NK-92 treated with Interleukin-12 subunit alpha and Interleukin-12 subunit beta, amount 100 ng/mL, for 24 hours (cell line): ENCODE results near the gene SLC35D1.
A peak's percentile ranks its signal among the peaks of the same experiment; 100 is the strongest.

Experiments
- DNase-seq: peaks from one replicate; lab custom pipeline; 2025; lab: John Stamatoyannopoulos, UW

The SLC35D1 gene

DNA sequence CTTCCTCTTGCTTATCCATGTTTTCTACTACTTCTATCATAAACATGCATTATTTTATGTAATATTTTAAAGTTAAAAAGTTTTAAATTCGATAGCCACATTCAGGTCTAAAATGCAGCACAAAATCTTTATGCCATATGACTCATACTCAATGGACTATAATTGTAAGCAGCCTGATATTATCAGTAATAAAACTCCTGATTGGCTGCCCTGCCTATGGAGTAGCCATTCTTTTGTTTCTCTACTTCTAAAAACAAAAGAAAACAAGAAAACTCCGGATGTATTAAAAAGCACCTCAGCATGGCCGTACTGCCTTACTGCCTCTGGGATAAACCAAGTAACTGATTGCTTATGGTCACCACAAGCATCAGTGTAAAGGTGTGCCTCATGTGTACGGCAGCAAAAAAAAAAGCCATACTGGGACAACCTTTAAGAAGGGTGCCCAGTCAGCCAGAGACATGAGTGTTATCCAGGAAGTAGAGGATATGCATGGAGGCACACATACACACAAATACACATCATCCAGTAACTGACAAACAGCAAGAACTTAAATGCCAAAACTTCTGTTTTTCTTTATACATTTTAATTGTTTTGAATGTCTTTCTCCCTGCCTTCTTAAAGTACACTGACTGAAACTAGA is 9.2 kb downstream of the SLC35D1 start:
- no peak for DNase-seq

DNA sequence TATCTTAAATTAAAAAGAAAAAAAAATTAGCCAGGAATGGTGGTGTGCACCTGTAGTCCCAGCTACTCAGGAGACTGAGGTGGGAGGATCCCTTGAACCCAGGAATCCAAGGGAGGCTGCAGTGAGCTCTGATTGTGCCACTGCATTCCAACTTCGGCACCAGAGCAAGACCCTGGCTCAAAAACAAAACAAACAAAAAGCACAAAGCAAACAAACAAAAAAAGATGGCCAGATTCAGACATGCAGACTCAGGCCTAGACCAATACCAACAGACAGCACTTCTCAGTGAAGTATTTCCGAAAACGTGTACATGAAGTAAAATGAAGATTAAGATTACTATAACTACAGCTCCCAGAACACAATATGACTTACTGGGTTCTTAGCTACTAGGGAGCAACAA is 10.6 kb downstream of the SLC35D1 start:
- no peak for DNase-seq

DNA sequence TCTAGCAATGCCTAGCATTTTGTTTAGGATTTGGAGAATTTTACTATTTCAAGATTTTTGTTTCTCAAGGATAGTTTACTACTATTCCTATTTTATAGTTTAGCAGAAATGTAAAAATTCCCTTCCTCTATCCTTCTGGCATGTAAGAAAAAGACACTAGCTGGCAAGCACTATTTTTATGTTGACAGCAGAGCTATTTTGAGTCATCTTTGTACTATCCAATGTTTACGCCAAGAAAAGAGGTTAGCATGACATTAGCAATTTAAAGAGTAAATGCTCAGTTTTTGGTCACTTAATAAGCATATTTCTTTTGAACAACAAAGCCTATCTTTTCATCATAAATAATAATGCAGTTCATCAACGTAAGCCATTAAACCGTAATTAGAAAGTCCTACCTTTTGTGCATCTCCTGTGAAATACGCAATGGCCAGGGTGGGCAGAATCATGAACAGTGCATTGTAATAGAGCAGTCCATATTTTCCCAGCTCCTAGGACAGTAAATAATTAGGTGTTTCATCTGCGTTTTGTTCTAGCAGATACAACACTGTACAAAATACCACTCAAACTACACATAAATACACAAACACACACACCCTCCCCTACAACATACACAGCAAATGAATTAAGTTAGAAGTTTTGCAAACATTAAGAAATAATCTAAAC is 12.0 kb downstream of the SLC35D1 start:
- DNase-seq, result no peak

DNA sequence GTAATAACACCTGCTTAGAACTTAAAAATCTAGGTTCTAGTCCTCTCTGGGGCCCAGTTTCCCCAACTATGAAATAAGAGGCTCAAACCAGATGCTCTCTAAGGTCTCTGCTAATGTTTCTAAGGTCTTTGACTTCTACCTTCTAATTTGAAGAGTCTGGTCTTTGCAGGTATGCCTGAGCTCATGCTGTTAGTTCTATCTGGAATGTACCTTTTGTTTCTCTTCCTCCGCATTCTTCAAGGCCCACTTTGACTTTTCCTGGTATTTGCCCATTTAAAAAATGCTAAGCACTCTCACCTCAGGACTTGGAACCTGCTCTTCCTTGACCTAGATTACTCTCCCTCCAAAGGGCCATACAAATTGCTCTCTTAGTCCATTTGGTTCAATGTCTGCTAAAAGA is 13.5 kb downstream of the SLC35D1 start:
- no peak for DNase-seq

DNA sequence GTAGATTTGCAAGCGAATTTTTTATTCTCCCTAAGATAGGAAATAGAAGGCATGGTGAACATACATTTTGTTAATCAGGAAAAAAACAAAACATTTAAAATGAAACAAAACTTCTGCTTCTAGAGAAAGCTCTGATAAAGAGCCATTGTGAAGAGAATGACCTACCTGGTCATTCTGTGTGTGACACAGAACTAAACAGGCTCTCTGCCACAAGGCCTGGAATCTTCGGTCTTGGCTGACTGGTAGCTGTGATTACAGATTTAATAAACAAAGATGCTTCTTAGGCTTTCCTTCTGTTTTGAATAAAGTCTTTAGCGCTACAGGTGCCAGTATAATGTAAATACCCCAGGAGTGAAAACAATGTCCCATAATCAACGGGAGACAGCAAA is 22.1 kb downstream of the SLC35D1 start:
- no peak for DNase-seq

DNA sequence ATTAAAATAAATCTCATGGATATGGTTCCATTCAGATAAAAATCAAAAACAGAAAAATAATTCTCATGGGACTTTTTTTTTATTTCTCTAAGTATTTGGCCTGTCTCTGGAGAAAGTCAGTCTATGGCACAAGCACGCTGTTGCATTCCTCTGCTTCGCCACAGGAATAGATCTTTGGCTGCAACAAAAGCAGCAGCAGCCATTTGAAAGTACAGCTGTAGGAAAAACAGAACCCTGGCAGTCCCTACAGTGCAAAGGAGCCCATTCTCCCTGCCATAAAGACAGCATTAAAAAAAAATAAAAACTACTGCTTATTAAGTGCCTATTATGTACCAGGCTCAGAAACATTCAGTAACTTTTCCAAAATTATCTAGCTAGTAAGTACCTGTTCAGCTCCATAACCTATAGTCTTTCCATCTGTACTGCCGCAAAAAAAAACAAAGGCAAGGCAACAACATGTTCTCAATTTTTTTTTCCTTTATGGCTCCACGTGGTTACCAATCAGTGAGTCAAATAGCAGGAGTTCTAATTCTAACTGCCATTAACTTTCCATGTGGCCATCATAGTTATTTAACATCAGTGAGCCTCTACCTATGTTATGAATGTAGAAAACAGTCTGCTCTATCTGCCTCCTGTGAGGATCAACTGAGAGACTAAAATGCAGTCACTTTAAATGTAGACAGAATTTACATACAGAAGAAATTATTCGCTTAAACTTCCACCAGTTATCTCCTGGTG is 22.7 kb downstream of the SLC35D1 start:
- no peak for DNase-seq

DNA sequence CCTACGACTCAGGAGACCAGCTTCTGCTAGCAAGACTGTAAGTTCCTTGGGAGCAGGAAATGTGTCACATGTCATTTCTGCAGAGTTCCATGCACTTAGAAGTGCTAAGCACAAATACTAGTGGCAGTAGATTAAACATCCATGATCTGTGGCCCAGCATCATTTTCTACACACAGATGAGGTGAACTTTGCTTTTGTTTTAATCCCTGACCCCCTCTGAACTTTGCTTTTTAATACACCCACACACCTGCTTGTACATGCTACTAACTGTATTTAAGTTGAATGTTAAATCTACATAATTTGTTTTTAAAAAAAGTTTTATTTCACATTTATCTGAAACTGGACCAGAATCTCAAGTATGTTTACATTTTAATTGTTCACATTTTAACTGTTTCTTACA is 24.5 kb downstream of the SLC35D1 start:
- DNase-seq, result no peak

DNA sequence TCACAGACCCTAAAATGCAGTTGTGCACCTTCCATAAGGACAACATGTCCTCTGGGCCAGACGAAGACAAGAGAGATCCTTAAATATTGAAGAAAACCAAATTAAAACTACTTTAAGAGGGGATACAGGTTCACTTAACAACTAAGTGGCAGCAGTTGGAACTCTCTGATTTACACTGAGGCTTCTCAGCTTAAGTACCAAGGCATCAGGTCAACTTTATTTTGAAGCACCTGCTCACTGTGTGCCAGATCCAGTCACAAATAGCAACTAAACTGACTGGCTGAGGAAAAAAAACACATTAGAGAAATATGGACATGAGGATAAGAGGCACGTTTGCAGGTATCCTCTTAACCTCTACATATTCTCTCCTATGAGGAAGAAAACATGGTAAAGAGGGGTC is 33.2 kb downstream of the SLC35D1 start:
- no peak for DNase-seq

DNA sequence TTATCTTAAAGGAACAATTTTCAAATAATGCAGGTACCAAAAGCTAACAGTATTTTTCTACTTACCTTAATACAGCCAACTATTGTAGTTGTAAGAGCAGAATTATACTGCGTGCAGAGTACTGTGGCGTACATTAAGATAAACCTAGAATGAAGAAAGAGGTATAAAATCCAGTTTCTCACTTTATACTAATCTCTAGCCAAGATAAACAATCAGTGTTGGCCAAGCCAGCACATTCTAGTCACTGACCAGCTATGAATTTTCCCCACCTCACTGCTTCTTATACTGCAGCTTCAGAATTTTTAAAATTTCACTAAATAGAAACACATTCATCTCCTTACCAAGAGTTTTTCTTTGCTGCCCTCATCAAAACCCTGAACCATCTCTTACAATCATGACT is 33.6 kb downstream of the SLC35D1 start:
- no peak for DNase-seq

DNA sequence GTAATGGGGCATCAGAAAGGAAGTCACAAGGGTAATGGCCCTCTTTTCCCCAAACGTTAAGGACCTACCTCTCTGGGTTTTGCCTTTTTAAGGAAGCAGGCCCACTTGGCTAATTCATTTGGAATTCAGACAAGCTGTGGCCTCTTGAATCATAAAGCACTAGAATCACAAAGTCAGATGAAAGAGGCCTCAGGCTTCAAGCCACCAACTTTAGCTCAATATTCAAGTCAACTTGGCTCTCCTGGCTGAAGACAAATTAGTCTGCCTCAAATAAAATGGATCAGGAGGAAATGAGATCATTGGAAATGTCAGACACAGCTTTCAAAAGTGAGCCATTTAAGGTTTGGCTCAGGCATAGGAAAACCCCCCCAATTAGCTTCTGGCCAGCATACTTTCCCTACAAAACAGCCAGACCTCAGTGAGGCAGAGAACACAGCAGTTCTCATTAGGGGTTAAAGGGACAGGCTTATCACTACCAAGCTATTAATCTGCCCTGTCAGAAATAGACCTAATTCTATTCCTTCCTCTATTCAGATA is 34.3 kb downstream of the SLC35D1 start:
- no peak for DNase-seq

DNA sequence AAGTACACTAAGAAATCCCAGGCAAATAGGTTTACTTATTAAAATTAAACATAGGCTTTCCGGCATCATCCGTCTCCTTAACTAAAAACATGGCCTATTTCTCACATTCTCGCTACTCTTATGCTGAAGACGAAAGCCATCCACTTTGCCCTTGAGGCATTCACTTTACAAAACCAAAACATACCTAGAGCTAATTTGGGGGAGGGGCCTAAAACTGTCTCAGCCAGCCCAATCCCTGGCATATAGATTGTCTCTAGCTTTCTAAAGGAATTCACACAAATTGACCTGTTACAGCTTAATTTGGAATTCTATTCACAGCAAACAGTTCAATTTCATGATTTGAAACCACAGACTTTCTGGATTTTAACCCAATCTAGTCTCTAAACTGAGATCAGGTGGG is 34.8 kb downstream of the SLC35D1 start:
- no peak for DNase-seq

DNA sequence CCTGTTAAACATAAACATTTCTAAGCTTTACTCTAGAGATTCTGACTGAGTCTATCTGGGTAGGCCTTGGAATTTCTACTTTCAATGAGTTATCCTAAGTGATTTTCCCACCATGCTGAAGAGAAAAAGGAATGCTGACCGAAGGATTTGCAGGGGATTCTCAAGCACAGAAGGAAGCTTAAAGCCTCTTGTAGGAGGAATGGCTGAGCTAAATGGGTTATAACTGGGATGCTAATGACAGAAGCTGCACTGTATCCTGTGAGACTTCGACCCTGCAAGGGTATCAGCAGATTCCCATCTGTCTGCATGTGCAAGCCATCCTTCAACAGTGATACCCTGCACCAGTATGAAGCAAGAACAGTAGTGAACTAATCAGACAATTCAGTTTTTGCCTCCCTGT is 35.4 kb downstream of the SLC35D1 start:
- DNase-seq, result no peak

DNA sequence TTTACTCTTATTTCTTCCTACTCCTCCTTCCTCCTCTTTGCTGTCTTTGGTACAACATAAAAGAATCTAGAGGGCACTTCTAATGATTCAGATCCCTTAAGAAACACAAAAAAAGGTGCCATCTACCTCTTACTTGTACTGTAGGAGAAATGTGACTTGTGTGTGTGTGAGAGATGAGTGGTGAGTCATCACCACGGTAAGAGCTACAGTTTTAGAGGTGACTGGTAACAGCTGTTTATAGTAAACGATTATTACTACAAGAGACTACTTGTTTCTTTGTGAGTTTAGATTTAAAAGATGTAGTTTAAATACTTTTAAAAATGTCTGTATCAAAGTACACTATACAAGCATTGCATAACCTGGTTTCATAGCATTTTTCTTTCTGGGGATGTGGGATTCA is 40.4 kb downstream of the SLC35D1 start:
- no peak for DNase-seq

DNA sequence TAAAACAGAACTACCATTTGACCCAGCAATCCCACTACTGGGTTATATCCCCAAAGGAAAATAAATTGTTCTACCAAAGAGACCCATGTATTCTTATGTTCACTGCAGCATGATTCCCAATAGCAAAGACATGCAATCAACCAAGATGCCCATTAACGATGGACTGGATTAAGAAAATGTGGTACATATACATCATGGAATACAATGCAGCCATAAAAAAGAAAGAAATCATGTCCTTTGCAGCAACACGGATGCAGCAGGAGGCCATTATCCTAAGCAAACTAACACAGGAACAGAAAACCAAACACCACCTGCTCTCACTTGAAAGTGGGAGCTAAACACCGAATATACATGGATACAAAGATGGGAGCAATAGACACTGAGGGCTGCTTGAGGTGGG is 44.2 kb downstream of the SLC35D1 start:
- DNase-seq, result no peak

DNA sequence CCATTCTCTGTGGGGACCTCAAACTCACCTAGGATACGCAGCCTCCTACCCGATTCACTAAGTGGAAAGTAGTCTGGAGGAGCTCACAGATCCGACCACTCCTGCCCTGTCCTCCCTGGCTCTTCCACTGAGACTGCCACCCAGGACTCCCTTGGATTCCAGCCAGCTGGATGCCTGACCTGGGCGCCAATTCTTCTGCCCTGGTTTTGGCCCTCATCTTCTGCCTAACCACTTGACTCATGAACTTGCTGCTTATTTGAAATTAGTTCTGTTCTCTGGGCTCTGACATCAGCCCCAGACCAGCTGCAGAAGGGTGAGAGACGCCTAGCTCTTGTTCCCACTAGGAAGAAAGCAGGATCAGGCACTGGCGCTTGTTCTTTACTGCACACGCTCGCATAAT is 48.9 kb downstream of the SLC35D1 start:
- DNase-seq, result no peak

DNA sequence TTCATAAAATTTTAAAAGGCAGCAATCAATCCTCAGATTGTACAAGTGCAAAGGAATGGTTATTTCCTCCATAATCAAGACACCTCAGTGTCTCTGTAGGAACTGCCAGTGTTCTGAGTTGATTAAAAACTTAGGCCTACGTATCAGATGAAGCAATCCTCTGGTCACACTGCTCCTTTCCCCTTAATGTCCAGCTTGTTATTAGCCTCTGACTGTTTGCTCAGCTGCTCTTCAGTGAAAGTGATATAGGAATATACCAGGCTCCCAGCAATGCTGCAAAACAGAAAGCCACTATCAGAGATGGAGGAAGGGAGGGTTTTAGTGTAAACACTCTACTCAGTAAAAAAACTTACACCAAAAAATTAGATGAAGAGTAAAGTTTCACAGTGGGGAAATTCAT is 49.8 kb downstream of the SLC35D1 start:
- no peak for DNase-seq

DNA sequence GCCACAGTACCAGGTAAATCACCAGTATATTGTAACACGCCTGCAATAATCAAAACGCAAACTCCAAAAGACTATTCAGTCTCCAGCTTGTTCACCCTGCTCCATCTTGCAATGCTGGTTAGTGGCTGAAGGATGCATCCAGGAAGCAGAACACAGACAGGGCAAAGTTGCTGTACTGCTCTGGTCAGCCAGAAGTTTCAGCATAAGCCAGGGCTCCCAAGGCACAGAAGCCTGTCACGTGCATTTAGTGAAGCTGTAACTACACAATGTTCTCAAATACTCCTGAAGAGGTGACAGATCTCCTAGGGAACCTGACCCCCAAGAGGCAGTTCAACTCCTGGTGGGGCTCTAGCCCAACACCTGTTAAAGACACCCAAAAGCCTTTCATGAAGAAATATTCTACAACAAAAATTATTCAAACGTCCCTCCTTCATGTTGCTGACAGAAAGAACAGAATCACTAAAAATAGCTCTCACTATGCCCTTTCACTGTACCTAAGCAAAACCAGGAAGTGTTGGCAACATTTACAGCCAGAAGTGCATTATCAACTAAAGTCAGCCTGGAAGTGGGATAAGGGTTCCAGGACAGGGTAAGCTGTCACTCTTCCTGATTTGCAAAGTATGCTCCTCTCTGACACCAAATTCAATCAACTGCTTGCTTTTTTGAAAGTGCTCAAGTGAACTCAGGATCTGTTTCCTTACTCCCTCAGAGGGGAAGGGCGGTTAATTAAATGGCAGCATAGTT is 52.1 kb downstream of the SLC35D1 start:
- no peak for DNase-seq

DNA sequence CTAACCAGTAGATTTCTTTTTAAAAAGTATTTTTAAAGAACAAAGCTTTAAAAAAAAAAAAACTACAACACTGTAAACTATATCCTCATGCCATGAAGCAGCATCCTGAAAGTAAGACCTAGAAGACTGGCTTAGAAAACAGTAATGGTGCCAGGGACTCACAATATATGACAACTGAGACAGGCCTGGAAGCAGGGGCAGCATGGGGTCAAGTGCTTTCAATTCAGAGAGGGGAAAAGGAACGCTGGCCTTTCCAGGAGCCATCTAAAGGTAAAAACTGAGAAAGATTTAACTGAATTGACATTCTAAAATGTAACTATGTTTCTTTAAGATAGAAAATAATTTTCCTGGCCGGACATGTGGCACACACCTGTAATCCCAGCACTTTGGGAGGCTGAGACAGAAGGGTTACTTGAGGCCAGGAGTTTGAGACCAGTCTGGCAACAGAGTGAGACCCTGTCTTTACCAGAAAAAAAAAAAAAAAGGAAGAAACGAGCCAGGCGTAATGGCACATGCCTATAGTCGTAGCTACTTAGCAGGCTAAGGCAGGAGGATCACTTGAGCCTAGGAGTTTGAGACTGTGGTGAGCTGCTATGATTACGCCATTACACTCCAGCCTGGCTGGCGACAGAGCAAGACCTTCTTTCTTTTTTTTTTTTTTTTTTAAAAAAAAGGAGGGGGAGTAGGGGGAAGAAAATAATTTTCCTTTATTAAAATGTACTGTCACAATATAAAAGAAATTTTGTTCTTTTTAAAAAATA is 54.1 kb downstream of the SLC35D1 start:
- no peak for DNase-seq

DNA sequence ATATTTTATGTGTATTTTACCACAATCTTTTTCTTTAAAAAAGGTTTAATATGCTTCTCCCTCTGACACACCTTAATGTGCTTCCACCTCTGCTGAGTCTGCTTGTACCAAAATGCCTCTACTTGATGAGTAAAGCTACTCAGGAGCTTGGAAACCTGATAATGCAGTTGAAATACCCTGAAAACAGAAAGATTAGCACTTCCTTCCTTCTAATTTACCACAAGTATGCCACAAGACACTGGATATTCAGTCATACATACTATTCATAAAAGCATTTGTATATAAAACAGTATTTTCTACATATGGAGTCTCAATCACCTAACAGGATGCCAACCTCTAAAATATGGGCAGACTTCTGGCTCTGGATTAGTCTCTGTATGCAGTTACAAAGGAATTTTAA is 55.0 kb downstream of the SLC35D1 start:
- DNase-seq, result no peak

DNA sequence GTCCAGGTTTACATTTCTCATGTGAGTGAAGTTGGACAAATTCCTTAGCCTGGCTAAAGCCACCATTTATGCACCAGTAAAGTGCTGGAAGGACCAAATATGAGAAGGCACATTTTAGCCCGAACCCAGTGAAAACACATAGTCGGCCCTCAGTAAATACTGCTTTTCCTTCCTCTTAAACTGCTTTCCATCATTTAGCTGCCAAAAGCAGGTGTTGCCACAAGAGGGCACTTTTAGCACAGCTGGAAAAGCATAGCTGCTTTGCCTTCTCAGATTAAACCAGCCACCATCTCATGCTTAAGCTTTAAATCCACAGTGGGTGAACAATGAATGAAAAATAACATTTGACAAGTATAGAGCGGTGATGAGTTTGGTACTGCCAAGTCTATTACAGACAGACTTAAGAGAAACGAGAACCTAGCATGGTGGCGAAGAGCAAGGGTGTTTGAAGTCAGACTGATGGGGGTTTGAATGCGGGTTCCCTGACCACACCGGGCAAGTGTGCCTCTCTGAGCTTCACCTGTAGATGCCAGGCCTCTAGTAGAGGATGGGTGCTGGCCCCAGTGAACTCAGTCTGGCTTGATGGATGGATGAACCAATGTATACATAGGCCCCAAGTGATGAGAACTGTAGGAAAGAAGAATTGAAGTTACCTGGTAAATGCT is 57.8 kb downstream of the SLC35D1 start:
- DNase-seq, result peak; percentile 7

DNA sequence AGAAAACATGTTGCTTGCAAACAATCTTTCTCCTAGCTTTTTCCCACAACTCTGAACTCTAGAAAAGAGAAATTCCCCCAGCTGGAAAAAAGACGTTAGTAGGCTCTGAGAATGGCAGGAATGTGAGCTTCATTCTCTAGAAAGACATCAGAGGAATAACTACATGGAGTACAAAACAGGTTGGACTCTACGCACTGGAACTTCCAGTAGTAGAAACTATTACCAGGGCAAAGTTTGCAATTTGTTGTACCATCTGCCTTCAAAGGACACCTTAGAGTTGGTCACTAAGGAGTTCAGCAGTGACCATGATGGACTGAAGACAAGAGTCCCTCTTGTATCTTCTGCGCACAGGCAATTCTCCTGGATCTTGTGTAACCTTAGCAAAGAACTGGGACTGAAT is 60.9 kb downstream of the SLC35D1 start:
- DNase-seq, result no peak
